GM18508 (cell line): ENCODE results near the gene SPATS2.
A peak's percentile ranks its signal among the peaks of the same experiment; 100 is the strongest.

Experiments used
- ATAC-seq: cut with Tn5 transposase; IDR thresholded peaks from one replicate; pipeline ENCODE4 v1.9.1; 2021; ENCODE audit warnings: moderate number of reproducible peaks; ENCODE audit not compliant: insufficient read depth, unreplicated experiment

The SPATS2 gene

DNA sequence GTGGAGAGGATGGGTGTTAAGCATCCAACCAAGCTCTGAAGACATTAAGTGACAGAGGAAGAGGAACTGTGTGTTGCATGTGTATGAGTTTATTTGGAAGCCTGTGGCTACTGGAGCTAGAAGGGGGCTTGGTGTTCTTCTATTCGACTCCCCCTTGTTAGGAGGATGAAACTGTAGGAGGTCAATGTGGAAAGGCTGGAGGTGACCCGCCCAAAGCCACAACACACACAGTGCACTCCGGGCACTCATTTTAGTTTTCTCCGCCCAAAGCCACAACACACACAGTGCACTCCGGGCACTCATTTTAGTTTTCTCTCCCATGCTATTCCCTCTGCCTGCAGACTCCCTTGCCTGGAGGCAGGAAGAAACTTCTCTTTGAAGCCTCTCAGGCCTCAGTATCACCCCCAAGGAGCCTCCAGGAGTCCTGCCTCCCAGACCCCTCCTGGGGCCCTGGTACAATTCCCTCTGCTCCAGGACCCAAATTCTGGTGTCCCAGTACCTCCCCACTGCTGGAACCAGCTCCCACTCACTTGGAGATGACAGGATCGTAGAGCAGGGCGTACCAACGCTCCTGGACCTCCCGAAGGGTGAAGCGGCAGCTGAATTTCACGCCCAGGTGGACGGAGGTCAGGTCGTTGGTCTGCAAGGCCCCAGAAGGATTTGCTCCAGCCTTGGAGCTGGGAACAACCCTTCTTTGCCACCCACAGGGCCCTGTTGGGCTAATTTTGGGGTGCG, 196.9 kb downstream of the SPATS2 start:
- ATAC-seq, result no peak

DNA sequence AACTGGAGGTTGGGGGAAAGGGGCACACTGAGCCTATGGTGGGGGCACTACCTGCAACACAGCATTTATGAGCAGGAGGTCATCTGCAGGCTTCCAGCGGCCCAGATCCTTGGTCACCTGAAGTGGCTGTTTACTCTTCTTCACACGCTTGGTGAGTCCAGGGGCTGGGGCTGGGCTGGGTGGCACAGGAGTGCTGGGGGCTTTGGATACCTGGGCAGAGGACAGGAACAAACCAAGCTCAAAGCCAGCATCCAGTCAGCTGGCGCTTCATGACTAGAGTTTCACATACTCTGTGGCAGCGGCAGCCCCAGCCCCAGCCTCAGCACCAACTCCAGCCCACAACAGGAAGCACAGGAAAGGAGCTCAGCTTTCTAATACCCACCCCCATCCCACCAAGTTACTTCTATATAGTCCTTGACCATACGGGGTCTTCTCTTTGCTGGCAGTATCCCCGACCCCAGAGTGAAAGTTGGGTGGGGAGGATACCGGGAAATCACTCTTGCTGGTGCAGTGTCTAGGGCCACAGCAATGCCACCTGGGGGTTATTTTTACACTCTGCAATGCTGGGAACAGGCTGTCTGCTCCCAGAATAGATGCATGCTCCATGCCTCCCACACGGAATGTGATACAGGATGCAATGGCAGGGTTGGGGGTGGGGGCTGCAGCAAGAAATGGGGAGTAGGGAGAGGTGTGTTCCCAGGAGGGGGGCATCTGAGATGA, 197.6 kb downstream of the SPATS2 start:
- no peak for ATAC-seq

DNA sequence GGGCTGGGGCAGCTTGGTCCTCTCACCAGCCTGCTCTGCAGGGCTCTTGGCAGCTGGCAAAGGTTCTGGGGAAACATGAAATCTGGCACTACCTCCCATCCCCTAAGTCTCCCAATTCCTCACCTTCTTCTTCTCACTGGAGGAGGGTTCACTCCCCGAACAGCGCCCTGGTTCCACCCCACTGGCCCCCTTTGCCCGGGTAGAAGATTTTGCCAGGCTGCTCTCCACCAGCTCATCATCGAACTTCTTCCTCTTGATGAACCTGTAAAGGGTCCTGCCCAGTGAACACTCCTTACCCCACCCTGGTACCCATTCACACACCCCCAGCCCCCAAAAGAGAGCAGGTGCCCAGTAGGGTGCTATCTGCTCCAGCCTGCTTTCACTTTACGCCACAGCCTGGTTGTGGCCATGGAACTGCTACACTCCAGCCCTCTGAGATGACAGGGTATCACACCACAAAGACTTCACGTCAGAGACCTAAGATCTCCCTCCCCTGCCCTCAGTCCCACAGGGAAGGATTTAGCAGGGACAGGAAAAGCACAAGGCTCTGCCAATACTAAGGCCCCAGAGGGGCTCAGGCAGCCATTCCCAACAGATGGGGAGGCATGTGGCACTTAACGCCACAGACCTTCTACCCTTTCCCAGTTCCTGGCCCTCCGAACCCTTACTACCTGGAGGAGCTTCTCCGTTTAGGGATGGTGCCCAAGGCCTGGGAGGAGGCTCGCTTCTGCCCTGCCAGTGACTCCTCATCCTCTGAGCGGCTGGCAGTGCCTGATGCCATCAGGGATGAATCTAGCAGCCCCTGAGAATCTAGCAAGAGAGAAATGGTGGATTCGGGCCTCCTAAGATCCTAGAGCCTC, 198.4 kb downstream of the SPATS2 start:
- no peak for ATAC-seq

DNA sequence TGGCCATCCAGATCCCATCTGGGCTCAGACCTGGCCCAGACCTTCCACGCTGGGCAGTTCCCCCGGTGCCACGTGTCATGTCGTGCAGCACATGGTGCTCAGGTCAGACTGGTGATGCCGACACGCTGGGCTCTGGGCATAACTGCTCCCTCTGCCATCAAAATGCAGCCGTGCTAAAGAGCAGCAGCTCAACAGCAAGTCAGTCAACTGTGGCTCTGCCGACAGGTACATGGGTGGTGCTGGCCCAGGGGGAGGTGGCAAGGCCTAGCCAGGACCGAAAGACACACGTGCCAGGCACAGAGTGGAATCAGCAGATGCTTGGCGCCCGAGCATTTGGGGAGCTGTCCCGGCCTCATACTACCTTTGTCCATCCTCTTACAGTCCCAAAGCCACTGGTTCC, 199.1 kb downstream of the SPATS2 start:
- no peak for ATAC-seq

DNA sequence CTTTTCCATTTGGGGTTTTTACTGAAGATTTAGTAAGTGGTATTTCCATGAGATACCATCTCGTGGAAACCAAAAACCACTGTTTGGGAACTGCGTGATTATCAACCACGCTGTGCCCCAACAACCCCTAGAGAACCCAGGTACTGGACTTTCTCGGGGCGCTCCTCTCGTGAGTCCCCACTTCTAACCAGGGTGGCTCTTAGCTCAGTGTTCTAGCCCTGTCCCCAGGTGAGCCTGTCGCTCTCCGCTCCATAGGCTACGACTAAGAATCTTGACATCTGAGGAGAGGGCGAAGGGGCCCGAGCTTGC, 200.0 kb downstream of the SPATS2 start:
- no peak for ATAC-seq

DNA sequence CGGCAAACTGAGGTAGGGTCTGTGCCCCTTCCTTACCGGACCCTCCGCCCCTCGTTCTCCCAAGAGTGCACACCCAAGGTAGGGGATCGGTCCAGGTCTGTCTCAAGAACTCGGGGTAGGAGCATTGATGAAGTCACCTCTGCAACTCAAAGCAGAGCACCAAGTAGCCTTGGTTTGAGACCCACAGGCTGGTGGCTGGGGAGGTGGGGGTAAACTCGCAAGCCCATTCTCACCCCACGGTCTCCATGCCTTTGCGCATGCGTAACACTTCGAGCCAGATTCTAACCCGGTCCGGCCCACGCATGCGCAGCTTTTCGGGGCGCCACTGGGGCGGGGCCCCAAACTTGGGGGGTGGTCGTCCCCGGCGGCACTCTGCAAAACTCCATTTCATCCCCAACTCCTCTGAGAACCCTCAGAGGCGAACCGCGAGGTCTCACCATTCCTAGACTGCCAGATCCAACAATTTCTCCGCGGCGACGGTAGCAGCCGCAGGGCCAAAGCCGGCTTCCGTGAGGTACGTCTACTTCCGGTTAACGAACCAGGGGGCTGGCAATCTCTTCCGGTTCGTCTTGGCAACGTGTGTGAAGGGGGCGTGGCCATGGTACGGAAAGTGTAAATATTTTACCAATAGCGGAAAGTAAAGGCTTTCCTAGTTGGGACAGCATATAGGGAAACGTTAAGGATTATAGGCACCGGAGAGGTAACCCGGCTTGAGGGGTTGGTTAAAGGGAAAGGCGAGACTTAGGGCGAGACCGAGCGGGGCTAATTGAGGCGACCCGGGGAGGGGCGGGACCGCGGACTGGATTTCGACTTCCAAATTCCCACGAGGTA, 200.6 kb downstream of the SPATS2 start, which contains the start of gene MCRS1:
Gene MCRS1, minus strand, starts transcription at position 532 of the 831 bp plus-strand sequence. CDS start 1,411 bp downstream, outside the sequence.
- ATAC-seq, result peak; percentile 48

- no peak for ATAC-seq
Observed at GRCh38 chr12:49568442-49569162, 201.3 kb downstream of the SPATS2 start.
